Fibroblast of peridontal ligament (primary cell): Measurements from ENCODE around the gene PPP2R3A.
"Not testable (repeated sequence)": the region's sequence is repeated elsewhere in the genome, so short reads cannot be mapped to it uniquely, and the experiment has no call there.

Experiments used
- DNase-seq: peaks from one replicate; pipeline ENCODE4 v3.0.0-alpha.2; 2010; ENCODE audit errors: extremely low read depth

PPP2R3A gene

DNA sequence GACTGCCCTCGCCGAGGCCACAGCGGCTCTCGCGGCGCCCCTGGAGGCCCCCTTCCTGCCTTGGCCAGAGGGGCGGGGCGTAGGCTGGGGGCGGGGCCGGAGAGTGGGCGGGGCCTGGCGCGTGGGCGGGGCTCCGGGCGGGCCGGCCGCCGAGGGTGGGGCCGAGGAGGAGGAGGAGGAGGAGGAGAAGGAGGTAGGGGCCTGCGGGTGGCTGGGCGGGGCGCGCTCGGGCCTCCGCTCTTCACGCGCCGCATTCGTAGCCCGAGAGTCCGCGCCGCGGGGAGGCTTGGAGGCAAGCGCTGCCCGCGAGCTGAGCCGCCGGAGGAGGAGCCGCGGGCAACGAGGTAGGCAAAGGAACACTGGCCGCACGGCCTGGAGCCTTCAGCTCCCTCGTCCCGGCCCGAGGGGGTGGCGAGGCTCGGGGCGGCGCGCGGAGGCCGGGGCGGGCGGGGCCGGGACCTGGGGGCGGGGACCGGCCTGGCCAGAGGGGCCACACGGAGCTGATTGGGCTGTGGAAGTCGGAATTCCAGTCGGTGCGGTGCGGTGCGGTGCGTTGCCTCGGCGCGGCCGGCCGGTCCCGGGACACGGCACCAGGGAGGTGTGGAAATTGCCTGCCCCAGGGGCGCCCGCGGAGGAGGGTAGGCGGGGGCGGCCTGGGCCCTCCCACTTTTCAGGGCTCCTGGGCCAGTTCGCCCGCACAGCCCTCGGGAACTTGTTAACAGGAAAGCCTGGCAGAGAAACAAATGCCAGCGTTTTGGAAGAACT lies at the start of gene PPP2R3A:
Gene PPP2R3A (plus strand): TSS at position 223 of the 765 bp plus-strand sequence. CDS start 35,771 bp downstream, outside the sequence.
- peak; percentile 75 for DNase-seq

DNA sequence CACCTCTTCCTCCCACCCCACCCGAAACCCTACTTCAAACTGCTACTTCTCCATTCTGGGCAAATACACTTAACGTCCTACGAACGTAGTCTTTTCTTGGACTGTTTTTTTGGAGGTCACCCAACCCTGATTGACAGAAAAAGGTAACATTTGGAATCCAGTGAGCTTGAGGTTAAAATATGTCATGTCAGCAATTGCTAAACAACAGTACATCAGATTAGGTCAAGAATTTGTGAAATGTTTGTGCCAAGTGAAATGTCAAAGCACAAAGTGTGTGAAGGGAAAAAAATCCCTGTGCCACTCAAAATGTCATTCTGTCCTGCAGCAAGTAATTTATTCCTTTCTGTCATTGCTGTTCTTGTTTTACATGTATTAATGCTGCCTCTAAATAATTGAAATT lies 49.2 kb upstream of the PPP2R3A start:
- no peak for DNase-seq

DNA sequence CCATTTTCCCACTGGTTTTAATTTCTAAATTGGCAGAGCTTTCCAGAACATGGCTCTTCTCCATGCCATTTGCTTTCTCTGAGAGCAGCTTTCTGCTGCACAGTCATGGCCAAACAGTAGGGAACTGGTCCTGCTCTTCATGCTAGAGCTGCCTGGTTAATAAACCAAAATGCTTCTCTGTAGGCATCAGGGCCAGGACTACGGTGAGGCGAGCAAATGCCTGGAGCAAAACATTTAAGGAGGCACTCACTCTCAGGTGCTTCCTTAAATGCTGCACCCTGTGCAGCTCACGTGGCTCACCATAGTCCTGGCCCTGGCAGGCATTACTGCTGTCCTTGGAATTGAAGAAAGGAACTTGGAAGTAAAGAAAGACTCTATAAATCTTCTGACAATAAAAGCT lies 48.5 kb upstream of the PPP2R3A start:
- no peak for DNase-seq

DNA sequence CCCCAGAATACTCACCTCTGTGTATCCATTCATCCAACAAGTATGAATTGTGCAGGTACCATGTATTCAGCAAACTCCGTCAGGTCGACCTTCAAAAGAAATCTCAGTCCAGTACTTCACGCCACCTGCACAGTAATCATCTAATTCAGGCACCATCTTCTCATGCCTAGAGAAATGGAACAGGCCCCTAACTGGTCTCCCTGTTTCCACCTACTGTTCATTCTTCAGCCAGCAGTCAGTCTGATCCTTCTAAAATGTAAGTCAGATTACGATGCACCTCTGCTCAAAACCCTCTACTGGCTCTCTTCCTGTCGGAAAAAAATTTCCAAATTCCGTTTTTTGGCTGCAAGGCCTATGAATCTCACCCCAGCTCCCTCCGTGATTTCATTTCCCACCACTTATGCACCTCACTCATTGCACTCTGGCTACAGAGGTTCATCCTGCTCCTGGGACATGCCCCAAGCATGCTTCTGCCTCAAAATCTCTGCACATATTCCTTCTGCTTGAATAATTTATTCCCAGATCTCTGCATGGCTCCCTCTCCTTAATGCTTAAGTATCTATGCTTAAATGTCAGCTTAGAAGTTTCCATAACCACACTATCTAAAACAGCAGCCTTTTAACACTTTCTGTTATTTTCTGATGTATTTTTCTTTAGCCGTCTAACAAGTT lies 47.5 kb upstream of the PPP2R3A start:
- no peak for DNase-seq

DNA sequence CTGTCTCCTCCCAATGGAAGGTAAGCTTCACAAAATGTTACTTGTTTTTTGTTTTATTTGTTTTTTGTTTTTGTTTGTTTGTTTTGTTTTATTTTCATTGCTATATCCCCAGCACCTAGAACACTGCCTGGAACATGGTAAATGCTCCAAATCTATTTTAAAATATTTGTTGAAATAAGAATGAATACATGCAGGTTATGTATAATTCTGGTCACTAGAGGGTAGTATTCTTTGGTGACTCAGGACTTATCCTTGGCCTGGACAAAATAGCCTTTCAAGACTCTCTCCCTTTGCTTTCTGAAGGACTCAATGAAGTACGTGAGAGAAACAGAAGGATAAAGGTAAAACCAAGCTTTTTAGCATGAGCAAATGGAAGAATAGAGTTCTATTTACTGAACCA lies 46.9 kb upstream of the PPP2R3A start:
- DNase-seq = peak; percentile 77

- no peak for DNase-seq
Measured at GRCh38 chr3:135920275-135920674, 45.3 kb upstream of the PPP2R3A start.

GRCh38 chr3:135922903-135923250 lies 42.7 kb upstream of the PPP2R3A start:
- DNase-seq = no peak

DNA sequence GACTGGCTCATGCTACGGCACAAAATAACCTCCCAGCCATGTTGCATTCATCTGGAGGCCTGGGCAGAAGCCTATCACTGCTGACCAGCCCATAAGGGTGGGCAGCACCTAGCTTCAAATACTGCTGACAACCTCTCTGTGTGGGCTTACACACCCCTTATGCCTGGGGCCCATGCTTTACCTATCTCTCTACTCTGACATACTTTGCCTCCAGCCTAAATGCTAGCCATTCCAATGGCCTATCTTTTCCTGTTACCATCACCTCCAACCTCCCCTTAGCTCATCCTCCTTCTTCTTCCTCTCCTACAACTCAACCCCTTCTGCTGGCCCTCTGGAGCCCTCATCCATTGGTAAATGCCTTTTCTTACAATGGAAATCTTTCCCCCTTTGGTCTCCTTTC lies 41.0 kb upstream of the PPP2R3A start:
- DNase-seq = no peak

GRCh38 chr3:135926664-135927063 lies 38.9 kb upstream of the PPP2R3A start:
- no peak for DNase-seq

- peak; percentile 86 for DNase-seq
Measured at GRCh38 chr3:135927155-135927554, 38.4 kb upstream of the PPP2R3A start.

GRCh38 chr3:135929670-135930069 lies 35.9 kb upstream of the PPP2R3A start:
- DNase-seq = peak; percentile 85

DNA sequence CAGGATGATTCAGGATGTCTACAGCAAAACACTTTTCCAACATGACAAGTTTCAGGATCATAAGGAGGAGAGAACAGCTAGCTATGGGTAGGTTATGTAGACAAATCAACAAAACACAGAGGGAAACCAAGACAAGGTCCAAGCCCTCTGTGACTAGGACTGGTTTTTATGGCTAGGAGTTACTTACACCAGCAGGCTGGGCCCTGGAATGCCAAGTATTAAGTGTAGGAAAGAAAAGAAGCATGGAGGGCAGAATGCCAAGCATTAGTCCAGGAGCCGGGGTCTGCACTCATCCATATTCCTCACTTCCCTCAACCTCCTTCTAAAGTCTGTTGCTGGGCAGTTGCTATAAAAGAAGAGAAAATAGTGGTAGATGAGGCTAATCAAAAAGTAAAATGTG lies 35.3 kb upstream of the PPP2R3A start:
- DNase-seq = no peak

GRCh38 chr3:135935171-135935570 lies 30.4 kb upstream of the PPP2R3A start:
- not testable (repeated sequence) for DNase-seq

DNA sequence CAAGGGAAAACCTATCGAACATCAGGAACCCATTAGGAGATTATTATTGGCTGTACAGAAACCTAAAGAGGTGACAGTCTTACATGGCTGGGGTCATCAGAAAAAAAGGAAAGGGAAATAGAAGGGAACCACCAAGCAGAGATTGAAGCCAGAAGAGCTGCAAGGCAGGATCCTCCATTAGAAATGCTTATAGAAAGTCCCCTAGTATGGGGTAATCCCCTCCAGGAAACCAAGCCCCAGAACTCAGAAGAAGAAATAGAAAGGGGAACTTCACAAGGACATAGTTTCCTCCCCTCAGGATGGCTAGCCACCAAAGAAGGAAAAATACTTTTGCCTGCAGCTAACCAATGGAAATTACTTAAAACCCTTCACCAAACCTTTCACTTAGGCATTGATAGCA lies 27.8 kb upstream of the PPP2R3A start:
- DNase-seq = not testable (repeated sequence)

DNA sequence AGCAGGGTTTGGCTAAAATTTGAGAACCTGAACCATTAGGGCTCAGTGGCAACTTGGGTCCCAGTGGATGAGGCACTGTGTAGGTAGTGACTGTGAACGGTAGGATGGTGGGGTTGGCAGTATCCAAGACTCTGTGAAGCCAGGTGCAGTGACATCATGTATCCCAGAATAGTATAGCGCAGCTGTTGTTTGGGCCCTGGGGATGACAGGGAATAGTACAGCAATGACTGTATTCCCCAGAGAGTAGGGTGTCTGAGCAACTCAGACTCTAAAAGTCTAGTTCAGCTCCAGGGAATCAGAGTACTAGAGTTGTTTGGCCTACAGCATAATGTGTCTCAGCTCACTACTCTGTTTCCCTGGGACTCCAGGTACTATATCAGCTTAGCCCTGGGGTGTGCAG lies 20.7 kb upstream of the PPP2R3A start:
- no peak for DNase-seq

- no peak for DNase-seq
Measured at GRCh38 chr3:135950941-135951340, 14.6 kb upstream of the PPP2R3A start.

- DNase-seq = no peak
Measured at GRCh38 chr3:135964160-135964955, 1.2 kb upstream of the PPP2R3A start.

DNA sequence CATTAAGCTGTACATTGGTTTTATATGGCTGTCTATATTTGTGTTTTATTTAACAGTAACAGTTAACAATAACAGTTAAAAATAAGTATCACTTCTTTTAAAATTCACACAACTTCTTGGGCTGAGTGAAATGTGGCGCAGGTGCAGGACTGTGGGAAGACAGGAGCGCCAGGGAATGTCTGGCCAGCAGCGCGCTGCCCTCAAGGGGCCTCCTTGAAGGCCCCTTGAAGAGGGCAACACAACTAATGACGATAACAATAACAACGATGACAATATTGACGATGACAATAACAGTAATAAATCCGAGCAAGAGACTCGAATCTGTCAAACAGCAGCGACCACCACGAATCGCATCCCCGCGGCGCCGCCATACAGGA lies 411 bp upstream of the PPP2R3A start:
- DNase-seq = no peak

- DNase-seq = peak; percentile 50
Measured at GRCh38 chr3:135966271-135966961, 888 bp downstream of the PPP2R3A start.

DNA sequence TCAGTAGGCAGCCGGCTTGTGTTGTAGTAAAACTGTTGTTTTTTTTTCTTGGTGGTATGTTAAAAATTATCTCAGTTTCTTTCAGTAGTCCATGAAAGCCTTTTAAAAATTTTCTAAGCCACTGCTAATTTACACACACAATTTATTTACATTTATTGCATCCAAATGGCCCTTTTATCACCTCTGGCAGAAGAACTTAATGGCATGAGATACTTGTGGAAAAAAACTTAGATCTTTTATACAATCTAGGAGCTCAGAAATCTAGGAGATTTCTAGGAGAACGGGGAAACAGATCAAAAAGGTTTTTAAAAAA lies 1.4 kb downstream of the PPP2R3A start:
- no peak for DNase-seq

DNA sequence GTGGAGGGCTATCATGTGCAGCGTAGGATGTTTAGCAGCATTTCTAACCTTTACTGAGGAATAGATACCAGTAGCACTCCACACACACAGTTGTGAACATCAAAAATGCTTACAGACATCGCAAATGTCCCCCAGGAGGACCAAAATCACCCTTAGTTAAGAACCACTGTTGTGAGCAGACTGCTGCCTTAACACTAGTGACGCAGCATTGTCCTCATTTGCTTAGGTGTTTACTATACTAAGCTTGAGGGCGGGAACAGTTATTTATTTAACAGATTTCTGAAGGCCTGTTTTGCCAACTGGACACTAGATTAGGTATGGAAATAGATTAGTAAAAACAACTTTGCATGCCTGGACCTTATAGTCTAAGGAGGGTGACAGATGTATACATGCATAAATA lies 2.3 kb downstream of the PPP2R3A start:
- no peak for DNase-seq

DNA sequence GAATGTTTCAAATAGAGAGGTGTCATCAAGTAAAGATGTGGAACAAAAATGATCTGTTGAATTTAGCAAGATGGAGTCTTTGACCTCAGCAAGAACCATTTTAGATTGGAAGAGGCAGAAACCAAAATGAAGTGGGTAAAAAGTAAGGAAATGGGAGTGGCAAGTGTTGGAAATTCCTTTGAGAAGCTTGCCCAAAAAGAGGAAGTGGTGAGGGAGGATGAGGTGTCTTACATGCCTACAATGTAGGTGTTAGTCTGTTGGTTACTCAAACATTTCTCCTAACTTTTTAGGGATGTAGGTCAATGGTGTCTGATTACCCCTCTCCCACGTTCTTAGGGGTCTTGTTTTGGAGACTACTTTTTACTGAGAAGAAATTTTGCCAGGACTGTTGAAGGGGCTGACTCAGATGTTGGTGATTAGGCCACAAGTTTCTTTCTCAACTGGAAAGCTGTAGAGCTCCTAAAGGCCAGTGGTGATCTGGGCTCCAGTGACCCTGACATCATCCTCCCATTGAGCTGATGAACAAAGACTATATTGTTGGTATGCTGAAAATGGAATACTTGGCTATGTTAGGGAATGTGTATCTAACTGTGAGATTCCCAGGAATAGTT lies 5.1 kb downstream of the PPP2R3A start:
- peak; percentile 45 for DNase-seq
